GM23248 (cell line): Measurements from ENCODE around the gene ARFRP1. TPM values are rescaled to one million over a fixed set of nuclear protein-coding genes. Genes with fewer than 3 reads are reported as not detected.

ENCODE experiments used
- DNase-seq: peaks from one replicate; pipeline ENCODE4 v3.0.0-alpha.2; 2015
- H2AFZ ChIP-seq: fragments of 200-600 bp; sonication (generic); 2 replicates; pipeline ENCODE4 v1.6.1; 2016; ENCODE audit warnings: antibody characterized with exemption
- H3F3A ChIP-seq: fragments of 200-600 bp; sonication (generic); 2 replicates; pipeline ENCODE4 v1.6.1; 2016; ENCODE audit warnings: mild to moderate bottlenecking, antibody characterized with exemption, mixed run types; ENCODE audit not compliant: insufficient read depth
- H3K27ac ChIP-seq: fragments of 200-600 bp; sonication (generic); 2 replicates; pipeline ENCODE4 v1.5.1; 2016; ENCODE audit warnings: mild to moderate bottlenecking
- H3K27me3 ChIP-seq: fragments of 200-600 bp; sonication (generic); replicated peaks from 2 replicates; pipeline ENCODE4 v1.6.1; 2016; ENCODE audit warnings: mild to moderate bottlenecking; ENCODE audit not compliant: insufficient read depth
- H3K36me3 ChIP-seq: fragments of 200-600 bp; sonication (generic); 2 replicates; pipeline ENCODE4 v1.6.1; 2016; ENCODE audit warnings: low read depth, mild to moderate bottlenecking
- H3K4me1 ChIP-seq: fragments of 200-600 bp; sonication (generic); 2 replicates; pipeline ENCODE4 v1.6.1; 2016; ENCODE audit warnings: mild to moderate bottlenecking; ENCODE audit not compliant: insufficient read depth
- H3K4me2 ChIP-seq: fragments of 200-600 bp; sonication (generic); one replicate; pipeline ENCODE4 v1.6.1; 2016; ENCODE audit warnings: mild to moderate bottlenecking; ENCODE audit not compliant: unreplicated experiment
- H3K4me3 ChIP-seq: fragments of 200-600 bp; sonication (generic); 2 replicates; pipeline ENCODE4 v1.5.1; 2016; ENCODE audit warnings: mild to moderate bottlenecking
- H3K79me2 ChIP-seq: fragments of 200-600 bp; sonication (generic); 2 replicates; pipeline ENCODE4 v1.6.1; 2016; ENCODE audit warnings: mild to moderate bottlenecking; ENCODE audit not compliant: insufficient read depth
- H3K9ac ChIP-seq: fragments of 200-600 bp; sonication (generic); 2 replicates; pipeline ENCODE4 v1.6.1; 2016; ENCODE audit warnings: mild to moderate bottlenecking
- H3K9me2 ChIP-seq: fragments of 200-600 bp; sonication (generic); 2 replicates; pipeline ENCODE4 v1.6.1; 2016; ENCODE audit warnings: mixed run types, mild to moderate bottlenecking, moderate library complexity; ENCODE audit not compliant: insufficient read depth
- H3K9me3 ChIP-seq: fragments of 200-600 bp; sonication (generic); one replicate; pipeline ENCODE4 v1.6.1; 2017; ENCODE audit warnings: low read depth
- H4K20me1 ChIP-seq: fragments of 200-600 bp; sonication (generic); 2 replicates; pipeline ENCODE4 v1.6.0; 2016; ENCODE audit not compliant: insufficient read depth
- EZH2 ChIP-seq: fragments of 200-600 bp; sonication (generic); IDR thresholded peaks from 2 replicates; pipeline ENCODE4 v1.6.1; 2018; ENCODE audit warnings: antibody characterized with exemption, mild to moderate bottlenecking; ENCODE audit not compliant: insufficient read depth, poor library complexity, severe bottlenecking
- EZH2phosphoT487 ChIP-seq: fragments of 200-600 bp; sonication (generic); IDR thresholded peaks from 2 replicates; pipeline ENCODE4 v1.6.1; 2018; ENCODE audit warnings: antibody characterized with exemption, moderate library complexity, mild to moderate bottlenecking, low read depth; ENCODE audit not compliant: insufficient read depth
- WGBS, 2 experiments: methylation state at CpG; one replicate each; pipeline ENCODE4 v1.1.6; 2015 to 2017; ENCODE audit warnings: low lambda C conversion rate in 2 of 2, low coverage in 1 of 2; ENCODE audit errors: missing lambda C conversion rate in 2 of 2; 5-methylcytosine and 5-hydroxymethylcytosine counted together
- in situ Hi-C: fragments of 300-500 bp; cut with MboI; formaldehyde crosslinking; loops from 2 replicates; pipeline ENCODE4 v1.15.0; 2020
- polyA plus RNA-seq: library from polyadenylated mRNA; unstranded; fragments of >200 nt; fragmentation: Nextera tagmentation; extraction: Ambion mirVana; gene quantifications from 2 replicates; pipeline ENCODE4 v1.2.1, GENCODE V29; 2016
- total RNA-seq: library from RNA; depleted of rRNA; stranded (reverse); fragments of >200 nt; shearing (Covaris generic); gene quantifications from 2 replicates; pipeline ENCODE4 v1.2.3, GENCODE V29; 2014

ARFRP1 gene
- total and polyA plus RNA-seq, 2 experiments from 2014 or later, result 57.6 to 61.4 TPM

DNA sequence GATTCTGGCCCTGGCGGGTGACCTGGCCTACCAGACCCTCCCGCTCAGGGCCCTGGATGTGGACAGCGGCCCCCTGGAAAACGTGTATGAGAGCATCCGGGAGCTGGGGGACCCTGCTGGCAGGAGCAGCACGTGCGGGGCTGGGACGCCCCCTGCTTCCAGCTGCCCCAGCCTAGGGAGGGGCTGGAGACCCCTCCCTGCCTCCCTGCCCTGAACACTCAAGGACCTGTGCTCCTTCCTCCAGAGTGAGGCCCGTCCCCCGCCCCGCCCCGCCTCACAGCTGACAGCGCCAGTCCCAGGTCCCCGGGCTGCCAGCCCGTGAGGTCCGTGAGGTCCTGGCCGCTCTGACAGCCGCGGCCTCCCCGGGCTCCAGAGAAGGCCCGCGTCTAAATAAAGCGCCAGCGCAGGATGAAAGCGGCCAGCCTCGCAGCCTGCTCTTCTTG, 30.9 kb upstream of the ARFRP1 start:
- Histone ChIP-seq H3K36me3 (0 out of 2 replicates have a peak, but pooled peaks cover 5% of the 10 kb centered on the region), H3K27ac (no peak overlapping the region), H3K4me3 (no peak overlapping the region), H3K9me3 (no peaks in the 10 kb centered on the region), H4K20me1 (no peaks in the 10 kb centered on the region), H3K27me3 (no peaks in the 10 kb centered on the region), H3F3A (0 out of 2 replicates have a peak, but pooled peaks cover 3% of the 10 kb centered on the region), H3K4me2 (no peak overlapping the region), H3K9ac (no peak overlapping the region), H3K9me2 (no peaks in the 10 kb centered on the region), H3K4me1 (peaks cover 7% of the 10 kb centered on the region; the same call in 1 of the 2 replicates), H2AFZ (no peak overlapping the region), H3K79me2 (no peaks in the 10 kb centered on the region; the same call in 1 of the 2 replicates)
- 46 to 62% methylated on average over 11 to 26 of the region's 26 CpGs for WGBS, 2 experiments
- peak; percentile 56 for DNase-seq
- TF ChIP-seq EZH2phosphoT487 (no peak), EZH2 (no peak)
- in situ Hi-C loops, result no loop called here

DNA sequence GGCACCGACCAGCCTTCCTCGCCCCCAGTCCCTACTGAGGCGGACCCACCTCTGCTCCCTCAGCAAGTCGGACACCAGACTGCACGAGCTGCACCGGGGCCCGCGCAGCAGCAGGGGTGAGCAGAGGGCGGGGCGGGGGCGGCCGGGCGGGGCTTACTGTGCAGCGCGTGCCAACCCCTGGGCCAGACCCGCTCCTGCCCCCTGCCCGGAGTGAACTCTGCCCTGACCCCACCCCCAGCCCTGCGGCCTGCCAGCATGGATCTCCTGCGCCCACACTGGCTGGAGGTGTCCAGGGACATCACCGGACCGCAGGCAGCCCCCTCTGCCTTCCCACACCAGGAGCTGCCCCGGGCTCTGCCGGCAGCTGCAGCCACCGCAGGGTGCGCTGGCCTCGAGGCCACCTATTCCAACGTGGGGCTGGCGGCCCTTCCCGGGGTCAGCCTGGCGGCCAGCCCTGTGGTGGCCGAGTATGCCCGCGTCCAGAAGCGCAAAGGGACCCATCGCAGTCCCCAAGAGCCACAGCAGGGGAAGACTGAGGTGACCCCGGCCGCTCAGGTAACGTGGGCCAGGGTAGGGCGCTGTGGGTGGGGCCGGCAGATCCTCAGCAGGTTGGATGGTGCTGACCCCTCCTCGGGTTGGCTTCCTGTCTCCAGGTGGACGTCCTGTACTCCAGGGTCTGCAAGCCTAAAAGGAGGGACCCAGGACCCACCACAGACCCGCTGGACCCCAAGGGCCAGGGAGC, 30.3 kb upstream of the ARFRP1 start:
- Histone ChIP-seq H3K27me3 (no peaks in the 10 kb centered on the region), H3K4me3 (no peak overlapping the region), H3K36me3 (no peaks in the 10 kb centered on the region), H3K27ac (no peak overlapping the region), H2AFZ (no peak overlapping the region), H3K79me2 (no peaks in the 10 kb centered on the region; the same call in 1 of the 2 replicates), H3K9me2 (no peaks in the 10 kb centered on the region), H3K9me3 (no peaks in the 10 kb centered on the region), H3F3A (no peaks in the 10 kb centered on the region), H3K4me2 (no peak overlapping the region), H3K9ac (no peak overlapping the region), H3K4me1 (peaks cover 7% of the 10 kb centered on the region; the same call in 1 of the 2 replicates), H4K20me1 (no peaks in the 10 kb centered on the region)
- TF ChIP-seq EZH2 (no peak), EZH2phosphoT487 (no peak)
- no peak for DNase-seq
- 62% methylated on average over 19 to 28 of the region's 43 CpGs for WGBS, 2 experiments
- in situ Hi-C loops, result no loop called here

DNA sequence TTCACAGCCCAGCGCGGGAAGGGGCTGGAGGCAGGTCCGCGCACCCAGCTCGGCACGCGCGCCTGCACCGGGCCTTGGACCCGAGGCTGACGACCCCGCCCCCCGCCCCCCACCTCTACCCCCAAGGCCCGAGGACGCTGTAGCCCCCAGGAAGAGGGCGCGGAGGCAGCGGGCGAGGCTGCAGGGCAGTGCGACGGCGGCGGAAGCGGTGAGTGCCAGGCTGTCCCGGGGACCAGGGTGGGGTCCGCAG, 29.8 kb upstream of the ARFRP1 start:
- in situ Hi-C loops, result no loop called here
- TF ChIP-seq EZH2phosphoT487 (no peak), EZH2 (no peak)
- no peak overlapping the region for H3K4me2 ChIP-seq
- H3K36me3 ChIP-seq, result no peaks in the 10 kb centered on the region
- H3F3A ChIP-seq, result no peaks in the 10 kb centered on the region
- no peaks in the 10 kb centered on the region for H3K9me3 ChIP-seq
- no peaks in the 10 kb centered on the region for H4K20me1 ChIP-seq
- H2AFZ ChIP-seq, result no peak overlapping the region
- WGBS, 2 experiments, result 58% methylated on average over 26 of the region's 26 CpGs; no CpG with 5 or more reads in 1 of the 2 experiments
- no peak overlapping the region for H3K9ac ChIP-seq
- H3K4me1 ChIP-seq, result peaks cover 7% of the 10 kb centered on the region; the same call in 1 of the 2 replicates
- H3K27me3 ChIP-seq, result no peaks in the 10 kb centered on the region
- no peaks in the 10 kb centered on the region for H3K9me2 ChIP-seq
- H3K4me3 ChIP-seq, result no peak overlapping the region
- no peak for DNase-seq
- H3K27ac ChIP-seq, result no peak overlapping the region
- H3K79me2 ChIP-seq, result no peaks in the 10 kb centered on the region; the same call in 1 of the 2 replicates

DNA sequence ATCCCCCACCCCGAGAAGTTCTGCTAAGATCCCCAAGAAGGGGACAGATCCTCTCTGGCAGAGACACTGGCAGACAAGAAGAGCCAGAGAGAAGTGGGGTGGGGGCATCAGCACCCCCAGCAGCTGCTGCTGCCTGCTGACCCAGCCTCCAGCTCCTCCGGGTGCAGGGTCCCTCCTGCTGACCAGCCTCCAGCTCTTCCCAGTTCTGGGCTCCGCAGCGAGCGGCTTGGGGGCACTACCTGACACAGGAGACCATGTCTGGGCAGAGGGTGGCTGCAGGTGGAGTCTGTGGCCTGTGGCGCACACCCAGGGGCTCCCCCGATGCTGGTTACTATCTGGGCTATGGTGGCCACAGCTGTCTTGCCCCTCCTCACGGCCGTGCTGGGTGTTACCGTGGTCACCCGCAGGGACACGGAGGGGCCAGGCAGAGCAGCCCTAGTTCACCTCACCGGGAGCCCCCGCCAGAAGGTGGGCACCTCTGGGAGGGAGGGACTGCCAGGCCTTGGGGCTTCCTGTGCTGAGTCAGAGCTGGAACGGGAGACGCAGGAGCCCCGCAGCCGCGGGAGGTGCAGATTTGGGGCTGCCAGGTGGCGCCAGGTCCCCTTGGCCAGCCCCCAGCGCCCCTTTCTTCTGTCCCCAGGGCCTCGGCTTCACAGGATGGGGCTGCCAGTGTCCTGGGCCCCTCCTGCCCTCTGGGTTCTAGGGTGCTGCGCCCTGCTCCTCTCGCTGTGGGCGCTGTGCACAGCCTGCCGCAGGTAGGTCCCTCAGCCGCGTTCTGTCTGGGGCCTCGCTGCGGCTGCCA, 29.3 kb upstream of the ARFRP1 start:
- no peaks in the 10 kb centered on the region for H3K27me3 ChIP-seq
- peaks cover 7% of the 10 kb centered on the region; the same call in 1 of the 2 replicates for H3K4me1 ChIP-seq
- no peak overlapping the region for H3K4me3 ChIP-seq
- no peaks in the 10 kb centered on the region for H3K36me3 ChIP-seq
- WGBS, 2 experiments, result 90 to 95% methylated on average over 24 to 25 of the region's 30 CpGs
- no peak for DNase-seq
- in situ Hi-C loops, result no loop called here
- no peak overlapping the region for H3K9ac ChIP-seq
- H4K20me1 ChIP-seq, result no peaks in the 10 kb centered on the region
- no peak overlapping the region for H3K4me2 ChIP-seq
- no peaks in the 10 kb centered on the region; the same call in 1 of the 2 replicates for H3K79me2 ChIP-seq
- no peak overlapping the region for H2AFZ ChIP-seq
- no peaks in the 10 kb centered on the region for H3F3A ChIP-seq
- no peaks in the 10 kb centered on the region for H3K9me3 ChIP-seq
- TF ChIP-seq EZH2 (no peak), EZH2phosphoT487 (no peak)
- no peaks in the 10 kb centered on the region for H3K9me2 ChIP-seq
- no peak overlapping the region for H3K27ac ChIP-seq
